ENCODE measurements around the gene CTR9.

The CTR9 gene

DNA sequence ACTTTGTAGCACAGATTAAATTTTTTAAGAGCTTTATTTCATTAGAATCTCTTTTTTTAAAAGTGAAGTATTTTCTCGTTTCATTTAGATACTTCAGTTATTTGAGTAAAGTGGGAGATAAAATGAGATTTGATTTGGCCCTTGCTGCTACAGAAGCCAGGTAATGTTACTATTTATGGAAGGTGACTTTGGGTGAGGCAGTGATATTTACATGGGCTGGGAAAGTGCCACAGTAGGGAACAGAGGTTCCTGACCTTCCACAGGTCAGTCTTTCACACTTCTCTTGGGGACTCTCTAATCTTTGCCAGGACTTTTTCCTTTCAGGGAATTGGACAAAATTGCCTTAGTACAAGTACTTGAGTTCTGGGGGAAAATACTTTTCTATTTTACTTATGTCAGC lies 20.4 kb downstream of the CTR9 start:
- Histone ChIP-seq H3K27ac (ENCODE audit: low read length) (no peak overlapping the region), H3K4me2 (ENCODE audit: insufficient read depth, low read length) (no peak overlapping the region), H4K20me1 (ENCODE audit: insufficient read depth, low read length) (no peaks in the 10 kb centered on the region), H3K27me3 (ENCODE audit: insufficient read depth, low read length, poor library complexity) (no peaks in the 10 kb centered on the region), H3K4me1 (ENCODE audit: insufficient read depth, low read length) (no peaks in the 10 kb centered on the region), H3K36me3 (ENCODE audit: insufficient read depth, low read length) (peaks cover 72% of the 10 kb centered on the region), H3K4me3 (ENCODE audit: low read depth in 1 of 2, low read length in 2 of 2) (no peak overlapping the region), H3K9ac (ENCODE audit: low read depth, low read length) (no peak overlapping the region), H3K9me3 (ENCODE audit: insufficient read depth, low read length, severe bottlenecking) (no peaks in the 10 kb centered on the region), H2AFZ (ENCODE audit: low read depth, low read length) (no peak overlapping the region), H3K79me2 (ENCODE audit: insufficient read depth, low read length) (no peaks in the 10 kb centered on the region)
- DNase-seq, result no peak
- no peak for ATAC-seq (ENCODE audit: insufficient read depth, low read depth)
- TF ChIP-seq EZH2 (IDR thresholded peaks at IDR 0.05; ENCODE audit: borderline replicate concordance, low read depth, low read length, severe bottlenecking) (no peak), CTCF (IDR thresholded peaks at IDR 0.05; ENCODE audit: borderline replicate concordance, extremely low read depth, low read length, poor library complexity, severe bottlenecking) (no peak)

GRCh38 chr11:10774811-10775210 lies 23.8 kb downstream of the CTR9 start:
- Histone ChIP-seq H3K27me3 (ENCODE audit: insufficient read depth, low read length, poor library complexity) (no peaks in the 10 kb centered on the region), H3K4me3 (ENCODE audit: low read depth in 1 of 2, low read length in 2 of 2) (no peak overlapping the region), H3K4me2 (ENCODE audit: insufficient read depth, low read length) (no peak overlapping the region), H3K36me3 (ENCODE audit: insufficient read depth, low read length) (peaks cover 95% of the 10 kb centered on the region), H2AFZ (ENCODE audit: low read depth, low read length) (no peak overlapping the region), H3K4me1 (ENCODE audit: insufficient read depth, low read length) (no peaks in the 10 kb centered on the region), H3K27ac (ENCODE audit: low read length) (no peak overlapping the region), H3K9ac (ENCODE audit: low read depth, low read length) (no peak overlapping the region), H3K9me3 (ENCODE audit: insufficient read depth, low read length, severe bottlenecking) (no peaks in the 10 kb centered on the region), H4K20me1 (ENCODE audit: insufficient read depth, low read length) (no peaks in the 10 kb centered on the region), H3K79me2 (ENCODE audit: insufficient read depth, low read length) (no peaks in the 10 kb centered on the region)
- TF ChIP-seq EZH2 (IDR thresholded peaks at IDR 0.05; ENCODE audit: borderline replicate concordance, low read depth, low read length, severe bottlenecking) (no peak), CTCF (IDR thresholded peaks at IDR 0.05; ENCODE audit: borderline replicate concordance, extremely low read depth, low read length, poor library complexity, severe bottlenecking) (no peak)
- DNase-seq (no peak), ATAC-seq (ENCODE audit: insufficient read depth, low read depth) (no peak)

DNA sequence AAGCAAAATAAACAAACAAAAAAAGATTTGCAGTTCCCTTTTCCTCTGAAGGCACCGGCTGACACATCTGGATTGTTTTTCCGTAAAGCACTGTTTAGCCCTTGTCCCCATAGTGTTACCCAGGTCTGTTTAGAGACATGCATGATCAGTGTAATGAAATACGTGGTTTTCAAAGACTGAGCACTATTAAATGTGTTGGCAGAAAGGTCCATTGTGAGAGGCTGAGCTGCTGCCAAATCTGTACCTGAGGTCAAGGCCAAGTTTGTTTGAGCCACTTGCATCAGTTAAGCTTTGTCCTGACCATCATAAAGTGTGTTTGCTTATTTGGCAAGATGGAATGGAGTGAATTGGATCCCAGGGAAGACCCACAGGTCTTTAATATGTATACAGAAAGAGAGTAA lies 26.3 kb downstream of the CTR9 start:
- H3K27me3 ChIP-seq (ENCODE audit: insufficient read depth, low read length, poor library complexity), result no peaks in the 10 kb centered on the region
- peaks cover 76% of the 10 kb centered on the region for H3K36me3 ChIP-seq (ENCODE audit: insufficient read depth, low read length)
- no peak overlapping the region for H3K27ac ChIP-seq (ENCODE audit: low read length)
- H3K9me3 ChIP-seq (ENCODE audit: insufficient read depth, low read length, severe bottlenecking), result no peaks in the 10 kb centered on the region
- TF ChIP-seq EZH2 (IDR thresholded peaks at IDR 0.05; ENCODE audit: borderline replicate concordance, low read depth, low read length, severe bottlenecking) (no peak), CTCF (IDR thresholded peaks at IDR 0.05; ENCODE audit: borderline replicate concordance, extremely low read depth, low read length, poor library complexity, severe bottlenecking) (no peak)
- no peaks in the 10 kb centered on the region for H3K79me2 ChIP-seq (ENCODE audit: insufficient read depth, low read length)
- ATAC-seq (ENCODE audit: insufficient read depth, low read depth) (no peak), DNase-seq (no peak)
- H2AFZ ChIP-seq (ENCODE audit: low read depth, low read length), result no peak overlapping the region
- no peak overlapping the region for H3K4me2 ChIP-seq (ENCODE audit: insufficient read depth, low read length)
- H3K9ac ChIP-seq (ENCODE audit: low read depth, low read length), result no peak overlapping the region
- no peak overlapping the region for H3K4me3 ChIP-seq (ENCODE audit: low read depth in 1 of 2, low read length in 2 of 2)
- no peaks in the 10 kb centered on the region for H4K20me1 ChIP-seq (ENCODE audit: insufficient read depth, low read length)
- H3K4me1 ChIP-seq (ENCODE audit: insufficient read depth, low read length), result no peaks in the 10 kb centered on the region

DNA sequence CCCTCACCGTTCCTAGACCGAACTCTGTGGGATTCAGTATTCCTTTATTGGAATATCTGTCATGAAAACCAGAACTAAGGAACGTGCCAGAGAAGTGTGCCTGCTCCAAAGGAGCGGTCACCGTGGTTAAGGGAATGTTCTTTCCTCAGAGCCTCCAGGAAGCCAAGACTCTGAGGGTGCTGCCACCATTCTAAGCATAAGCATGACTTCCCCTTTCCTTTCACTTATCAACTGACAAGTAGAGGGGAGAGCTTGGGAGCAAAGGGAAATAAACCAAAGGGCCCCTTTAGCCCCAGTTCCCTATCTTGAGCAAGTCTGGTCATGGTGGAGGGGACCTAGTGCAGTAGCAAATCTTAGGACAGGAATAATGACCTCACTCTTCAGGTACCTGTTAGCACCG lies 26.8 kb downstream of the CTR9 start:
- peaks cover 72% of the 10 kb centered on the region for H3K36me3 ChIP-seq (ENCODE audit: insufficient read depth, low read length)
- ATAC-seq (ENCODE audit: insufficient read depth, low read depth), result no peak
- no peaks in the 10 kb centered on the region for H3K79me2 ChIP-seq (ENCODE audit: insufficient read depth, low read length)
- no peak for TF ChIP-seq CTCF (IDR thresholded peaks at IDR 0.05; ENCODE audit: borderline replicate concordance, extremely low read depth, low read length, poor library complexity, severe bottlenecking)
- no peak for TF ChIP-seq EZH2 (IDR thresholded peaks at IDR 0.05; ENCODE audit: borderline replicate concordance, low read depth, low read length, severe bottlenecking)
- H2AFZ ChIP-seq (ENCODE audit: low read depth, low read length), result no peak overlapping the region
- H3K27me3 ChIP-seq (ENCODE audit: insufficient read depth, low read length, poor library complexity), result no peaks in the 10 kb centered on the region
- H3K9me3 ChIP-seq (ENCODE audit: insufficient read depth, low read length, severe bottlenecking), result no peaks in the 10 kb centered on the region
- no peak overlapping the region for H3K4me3 ChIP-seq (ENCODE audit: low read depth in 1 of 2, low read length in 2 of 2)
- no peaks in the 10 kb centered on the region for H3K4me1 ChIP-seq (ENCODE audit: insufficient read depth, low read length)
- H4K20me1 ChIP-seq (ENCODE audit: insufficient read depth, low read length), result no peaks in the 10 kb centered on the region
- no peak overlapping the region for H3K9ac ChIP-seq (ENCODE audit: low read depth, low read length)
- no peak overlapping the region for H3K27ac ChIP-seq (ENCODE audit: low read length)
- DNase-seq, result no peak
- no peak overlapping the region for H3K4me2 ChIP-seq (ENCODE audit: insufficient read depth, low read length)

All from DND-41 (cell line).